K562 (cell line): ENCODE results near the gene CEP250. TPM values are rescaled to one million over a fixed set of nuclear protein-coding genes. Genes with fewer than 3 reads are reported as not detected.

ENCODE experiments used
- ATAC-seq: fragments of 200-7000 bp; cut with Tn5 transposase; 3 replicates; pipeline ENCODE4 v1.9.1; 2020; ENCODE audit warnings: moderate library complexity
- BruUV-seq: library from RNA; stranded (reverse); fragments of 400-500 nt; replicated peaks from 2 replicates; lab custom pipeline; 2021; lab: Mats Ljungman, UMichigan
- CTCF ChIA-PET: fragments of 300-600 bp; formaldehyde crosslinking; extraction: SDS; loops from one replicate; lab custom pipeline; 2021; ENCODE audit warnings: low intra/inter-chr PET ratio; lab: Yijun Ruan, JAX
- POLR2A ChIA-PET: fragments of 300-600, 350-650 bp; sonication (Branson Sonifier 250); formaldehyde crosslinking; extraction: SDS; loops from one replicate; lab custom pipeline; 2021; ENCODE audit warnings: antibody characterized with exemption, inconsistent platforms; lab: Yijun Ruan, JAX
- DNase-seq, 4 experiments: peaks; one replicate each; pipeline versions ENCODE4 v3.0.0 to v3.0.0-alpha.2; 2011 to 2018; ENCODE audit warnings: low spot score in 3 of 4, mixed read lengths in 3 of 4; ENCODE audit errors: extremely low read depth in 1 of 4
- FAIRE-seq: peaks from 2 replicates; lab custom pipeline; 2011; peaks lifted over from hg19 to GRCh38; lab: Jason Lieb, UNC
- H2AFZ ChIP-seq: 2 replicates; pipeline ENCODE4 v1.6.0; 2011; ENCODE audit warnings: low read depth, low read length, control low read depth, inconsistent platforms
- H3K27ac ChIP-seq: fragments of 200-600 bp; 3 replicates; pipeline ENCODE4 v1.8.0; 2011; ENCODE audit warnings: low read depth, mild to moderate bottlenecking, control low read depth, inconsistent platforms, low read length, moderate library complexity, mixed read lengths; ENCODE audit errors: extremely low read depth
- H3K27me3 ChIP-seq, 2 experiments: fragments of 300-600 bp in 1 of 2; 2 replicates in 1 of 2; 3 replicates in 1 of 2; pipeline versions ENCODE4 v1.6.0 to v1.8.0; 2011; ENCODE audit warnings: inconsistent platforms in 2 of 2, low read length in 2 of 2, mild to moderate bottlenecking in 1 of 2, mixed read lengths in 1 of 2, moderate library complexity in 1 of 2; ENCODE audit not compliant: control insufficient read depth in 2 of 2, insufficient read depth in 2 of 2
- H3K36me3 ChIP-seq: fragments of 300-600 bp; 3 replicates; pipeline ENCODE4 v1.8.0; 2011; ENCODE audit warnings: mild to moderate bottlenecking, low read length, inconsistent platforms; ENCODE audit not compliant: control insufficient read depth, insufficient read depth
- H3K4me1 ChIP-seq, 2 experiments: fragments of 200-600 bp in 1 of 2; replicated peaks in 1 of 2; 2 replicates in 1 of 2; 3 replicates in 1 of 2; pipeline versions ENCODE4 v1.5.1 to v1.8.0; 2011; ENCODE audit warnings: inconsistent platforms in 2 of 2, low read length in 2 of 2, mild to moderate bottlenecking in 1 of 2, mixed read lengths in 1 of 2, moderate library complexity in 1 of 2; ENCODE audit not compliant: control insufficient read depth in 2 of 2, insufficient read depth in 2 of 2
- H3K4me2 ChIP-seq: 2 replicates; pipeline ENCODE4 v1.6.1; 2011; ENCODE audit warnings: low read length, control low read depth, inconsistent platforms, mixed read lengths; ENCODE audit not compliant: insufficient read depth
- H3K4me3 ChIP-seq: fragments of 200-600 bp; sonication (generic), shearing (Covaris generic); 2 replicates; pipeline ENCODE4 v1.5.1; 2016; ENCODE audit warnings: control low read depth, inconsistent platforms
- H3K79me2 ChIP-seq: fragments of 200-600 bp; 3 replicates; pipeline ENCODE4 v1.8.0; 2011; ENCODE audit warnings: low read length, inconsistent platforms; ENCODE audit not compliant: control insufficient read depth, insufficient read depth
- H3K9ac ChIP-seq, 2 experiments: 2 replicates each; pipeline versions ENCODE4 v1.6.0 to v1.6.1; 2011; ENCODE audit warnings: low read depth in 2 of 2, low read length in 2 of 2, control low read depth in 1 of 2, inconsistent platforms in 1 of 2, mild to moderate bottlenecking in 1 of 2, mixed read lengths in 1 of 2; ENCODE audit not compliant: insufficient read depth in 1 of 2
- H3K9me1 ChIP-seq: one replicate; pipeline ENCODE4 v1.6.0; 2011; ENCODE audit warnings: inconsistent platforms, mild to moderate bottlenecking, low read length, moderate library complexity; ENCODE audit not compliant: control insufficient read depth, insufficient read depth
- H3K9me3 ChIP-seq: replicated peaks from 2 replicates; pipeline ENCODE4 v1.5.1; 2011; ENCODE audit warnings: low read depth, low read length, inconsistent platforms; ENCODE audit not compliant: control insufficient read depth, insufficient read depth
- H4K20me1 ChIP-seq: replicated peaks from 2 replicates; pipeline ENCODE4 v1.6.1; 2011; ENCODE audit warnings: low read length, inconsistent platforms, mixed read lengths; ENCODE audit not compliant: control insufficient read depth, insufficient read depth
- ESRRB ChIP-seq: fragments of 250-450 bp; sonication (Bioruptor Pico); IDR thresholded peaks from 2 replicates; pipeline ENCODE4 v1.5.0; 2020; ENCODE audit warnings: mild to moderate bottlenecking, moderate library complexity, borderline replicate concordance
- FOSL1 ChIP-seq: fragments of 200-800 bp; sonication (Bioruptor generic); conservative IDR thresholded peaks from 2 replicates; pipeline ENCODE4 v1.6.1; 2016; ENCODE audit warnings: missing genetic modification characterization, missing compliant biosample characterization
- FOXK1 ChIP-seq: sonication (generic); formaldehyde crosslinking; IDR thresholded peaks from 2 replicates; pipeline ENCODE4 v1.8.0; 2022; ENCODE audit warnings: missing genetic modification reagents, mild to moderate bottlenecking, borderline replicate concordance
- MAZ ChIP-seq, 2 experiments: fragments of 450-650 bp in 1 of 2; sonication (generic) in 1 of 2; formaldehyde crosslinking; IDR thresholded peaks in 1 of 2; conservative IDR thresholded peaks in 1 of 2; 2 replicates each; pipeline versions ENCODE4 v1.4.0 to v1.5.0; 2020; ENCODE audit warnings: mild to moderate bottlenecking in 1 of 2, missing genetic modification reagents in 1 of 2
- PCBP1 ChIP-seq: fragments of 200-400 bp; formaldehyde crosslinking; IDR thresholded peaks from 2 replicates; pipeline ENCODE4 v1.6.1; 2018; ENCODE audit warnings: mild to moderate bottlenecking, low read depth, low read length; ENCODE audit not compliant: poor library complexity, severe bottlenecking
- PRMT5 ChIP-seq: sonication (generic); formaldehyde crosslinking; IDR thresholded peaks from 2 replicates; pipeline ENCODE4 v1.5.0; 2020; ENCODE audit warnings: missing genetic modification reagents
- PURB ChIP-seq: sonication (generic); formaldehyde crosslinking; IDR thresholded peaks from 2 replicates; pipeline ENCODE4 v1.9.0; 2021; ENCODE audit warnings: low read depth, mild to moderate bottlenecking, missing genetic modification reagents
- TAF1 ChIP-seq: IDR thresholded peaks from 2 replicates; pipeline ENCODE4 v1.6.1; 2011; ENCODE audit warnings: mild to moderate bottlenecking, low read length, moderate library complexity; ENCODE audit not compliant: insufficient read depth, control insufficient read depth, severe bottlenecking; ENCODE audit errors: extremely low read depth
- TARDBP ChIP-seq: fragments of 450-650 bp; IDR thresholded peaks from 2 replicates; pipeline ENCODE4 v1.6.1; 2016
- TSC22D4 ChIP-seq: fragments of 450-650 bp; IDR thresholded peaks from 2 replicates; pipeline ENCODE4 v1.6.1; 2016; ENCODE audit warnings: missing genetic modification characterization, missing biosample characterization, control low read depth
- U2AF2 ChIP-seq: fragments of 200-400 bp; formaldehyde crosslinking; optimal IDR thresholded peaks from 2 replicates; pipeline ENCODE3; 2017; ENCODE audit warnings: low read depth, mild to moderate bottlenecking, low read length
- ZNF695 ChIP-seq: fragments of 450-650 bp; formaldehyde crosslinking; IDR thresholded peaks from 2 replicates; pipeline ENCODE4 v1.4.0; 2020; ENCODE audit warnings: mild to moderate bottlenecking, moderate library complexity
- ZNF830 ChIP-seq: fragments of 250-450 bp; sonication (Bioruptor Pico); IDR thresholded peaks from 2 replicates; pipeline ENCODE4 v1.5.0; 2021; ENCODE audit warnings: mild to moderate bottlenecking
- WGBS: fragments of 100-300 bp; shearing (Covaris generic); methylation state at CpG from one replicate; pipeline ENCODE4 v1.1.6; 2016; ENCODE audit warnings: low coverage, mixed read lengths; ENCODE audit not compliant: insufficient coverage; ENCODE audit errors: missing lambda C conversion rate; 5-methylcytosine and 5-hydroxymethylcytosine counted together
- in situ Hi-C: fragments of 300-500 bp; cut with MboI; formaldehyde crosslinking; loops from 4 replicates; pipeline ENCODE4 v1.15.0; 2018; ENCODE audit warnings: inconsistent platforms, mixed read lengths
- intact Hi-C: fragments of 100-400 bp; cut with micrococcal nuclease; formaldehyde crosslinking; loops from 2 replicates; pipeline ENCODE4 v1.14.2; 2022
- polyA plus RNA-seq, 8 experiments: library from polyadenylated mRNA; depleted of rRNA in 4 of 8; stranded (reverse) in 5 of 8; unstranded in 3 of 8; fragments of >200 nt; fragmentation: Nextera tagmentation in 2 of 8; fragmentation: Illumina TruSeq in 1 of 8; extraction: Ambion mirVana in 2 of 8; extraction: Trizol in 1 of 8; gene quantifications; 2 replicates each; pipeline versions ENCODE4 v1.2.1 to v1.2.3, GENCODE V29; 2011 to 2014; ENCODE audit warnings: inconsistent platforms in 1 of 8, missing spikeins in 1 of 8
- total RNA-seq, 7 experiments: library from RNA; depleted of rRNA in 6 of 7; stranded (reverse); fragments of >200 nt in 6 of 7; fragmentation: Illumina TruSeq in 2 of 7; extraction: Trizol in 2 of 7; gene quantifications; 2 replicates each; pipeline versions ENCODE4 v1.2.1 to v1.2.3, GENCODE V29; 2011 to 2021; ENCODE audit warnings: low replicate concordance in 1 of 7
- TF ChIP-seq, protein P1 (sequence below): fragments of 250-450 bp; sonication (Bioruptor Pico); IDR thresholded peaks from 2 replicates; pipeline ENCODE4 v1.5.1; 2021; ENCODE audit warnings: mild to moderate bottlenecking

The CEP250 gene
- total and polyA plus RNA-seq, 9 of the 15 experiments (the other 6 are each of a cell fraction or from before 2014, with no cell fraction given): 2.5 to 41.9 (median 20.5) TPM

GRCh38 chr20:35515949-35516645 lies 60.7 kb downstream of the CEP250 start:
- FAIRE-seq (peak; percentile 29), ATAC-seq (peak; percentile 18; the same call in 1 of the 3 replicates), DNase-seq (peak in 2 of 4 experiments; percentile 22)
- no peak overlapping the region for H2AFZ ChIP-seq
- H3K27me3 ChIP-seq: no peaks in the 10 kb centered on the region
- BruUV-seq: no TSS peak
- H3K79me2 ChIP-seq: no peaks in the 10 kb centered on the region
- 26% methylated on average over 3 of the region's 3 CpGs for WGBS
- no peak overlapping the region for H3K9ac ChIP-seq
- ChIA-PET POLR2A (interaction anchor here (0.8 to 1.6 kb wide), 5 partner anchors 9 to 438 kb away, joined by 3 to 5 read pairs (median 4); no protein-coding TSS in a partner anchor), CTCF (no interaction called here)
- H3K4me2 ChIP-seq: no peak overlapping the region
- peaks cover 11 to 18% of the 10 kb centered on the region in 2 experiments; a peak in 4 of 5 replicates for H3K4me1 ChIP-seq
- TF ChIP-seq FOSL1 (tag) (peak; percentile 64), MAZ (CRISPR knock-in tag; conservative IDR thresholded peaks at IDR 0.05 in 1 of 2, IDR thresholded peaks at IDR 0.05 in 1 of 2) (no peak)
- peaks cover 17% of the 10 kb centered on the region; the same call in 2 of the 3 replicates for H3K36me3 ChIP-seq
- in situ Hi-C loops (no loop called here), intact Hi-C loops (no loop called here)
- H3K4me3 ChIP-seq: no peak overlapping the region
- H3K9me1 ChIP-seq: no peaks in the 10 kb centered on the region
- no peaks in the 10 kb centered on the region for H3K9me3 ChIP-seq
- peaks cover 3% of the 10 kb centered on the region; the same call in 1 of the 2 replicates for H4K20me1 ChIP-seq
- no peak overlapping the region for H3K27ac ChIP-seq

DNA sequence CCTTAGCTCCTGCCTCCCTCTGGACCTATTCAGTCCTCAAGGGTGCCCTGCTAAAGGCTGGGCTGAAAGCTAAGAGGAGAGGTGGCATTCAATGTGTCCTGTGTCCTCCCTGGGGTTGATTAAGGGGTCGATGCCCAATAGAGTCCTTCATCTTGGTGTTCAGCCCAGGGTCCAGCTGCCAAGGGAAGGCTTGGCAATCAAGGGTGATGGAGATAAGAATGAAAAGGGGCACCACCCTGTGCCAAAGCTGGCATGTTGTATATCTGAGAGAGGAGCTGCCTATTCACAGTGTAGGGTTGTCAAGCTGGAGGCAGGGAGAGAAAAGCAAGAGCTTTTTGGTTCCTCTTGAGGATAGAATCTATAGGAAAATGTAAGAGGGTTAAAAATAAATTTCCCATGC lies 61.7 kb downstream of the CEP250 start:
- no TSS peak for BruUV-seq
- H3K4me2 ChIP-seq: no peak overlapping the region
- H3K27me3 ChIP-seq: no peaks in the 10 kb centered on the region
- H2AFZ ChIP-seq: no peak overlapping the region
- no peaks in the 10 kb centered on the region for H3K9me1 ChIP-seq
- no peaks in the 10 kb centered on the region for H3K79me2 ChIP-seq
- no peaks in the 10 kb centered on the region; the same call in 1 of the 2 replicates for H4K20me1 ChIP-seq
- 40% methylated on average over 1 of the region's 1 CpG for WGBS
- in situ Hi-C loops: no loop called here
- FAIRE-seq (no peak), DNase-seq (no peak), ATAC-seq (no peak)
- H3K4me3 ChIP-seq: no peak overlapping the region
- H3K36me3 ChIP-seq: peaks cover 6% of the 10 kb centered on the region; the same call in 1 of the 3 replicates
- H3K4me1 ChIP-seq: peaks cover 11 to 16% of the 10 kb centered on the region in 2 experiments; a peak in 3 of 5 replicates
- intact Hi-C loops: no loop called here
- ChIA-PET CTCF (no interaction called here), POLR2A (interaction anchor here (0.9 to 1.6 kb wide), 4 partner anchors 8 to 24 kb away, joined by 3 to 5 read pairs (median 4); no protein-coding TSS in a partner anchor)
- H3K9ac ChIP-seq: no peak overlapping the region
- H3K27ac ChIP-seq: no peak overlapping the region
- no peaks in the 10 kb centered on the region for H3K9me3 ChIP-seq
- TF ChIP-seq ZNF830 (CRISPR knock-in tag) (no peak), TARDBP (no peak), TAF1 (no peak), PURB (CRISPR knock-in tag) (no peak), TSC22D4 (tag) (no peak), ZNF695 (no peak), PCBP1 (no peak), U2AF2 (no peak), ESRRB (CRISPR knock-in tag) (no peak), FOXK1 (CRISPR knock-in tag) (no peak), PRMT5 (no peak)
- TF ChIP-seq, protein P1, sequence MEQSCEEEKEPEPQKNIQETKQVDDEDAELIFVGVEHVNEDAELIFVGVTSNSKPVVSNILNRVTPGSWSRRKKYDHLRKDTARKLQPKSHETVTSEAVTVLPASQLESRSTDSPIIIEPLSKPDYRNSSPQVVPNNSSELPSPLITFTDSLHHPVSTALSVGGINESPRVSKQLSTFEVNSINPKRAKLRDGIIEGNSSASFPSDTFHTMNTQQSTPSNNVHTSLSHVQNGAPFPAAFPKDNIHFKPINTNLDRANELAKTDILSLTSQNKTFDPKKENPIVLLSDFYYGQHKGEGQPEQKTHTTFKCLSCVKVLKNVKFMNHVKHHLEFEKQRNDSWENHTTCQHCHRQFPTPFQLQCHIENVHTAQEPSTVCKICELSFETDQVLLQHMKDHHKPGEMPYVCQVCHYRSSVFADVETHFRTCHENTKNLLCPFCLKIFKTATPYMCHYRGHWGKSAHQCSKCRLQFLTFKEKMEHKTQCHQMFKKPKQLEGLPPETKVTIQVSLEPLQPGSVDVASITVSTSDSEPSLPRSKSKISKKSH (CRISPR knock-in tag): no peak
